Kidney (tissue), 14 donors: Measurements from ENCODE around the gene BCL2L15. TPM values are rescaled to one million over a fixed set of nuclear protein-coding genes. Genes with fewer than 3 reads are reported as not detected.

Source experiments
- DNase-seq, 5 donors: peaks; one replicate each; pipeline ENCODE4 v3.0.0-alpha.2; 2013 to 2020
- FAIRE-seq: peaks from 2 replicates; lab custom pipeline; 2012; peaks lifted over from hg19 to GRCh38; lab: Jason Lieb, UNC
- H3K27ac ChIP-seq, 2 donors: one replicate each; pipeline ENCODE4 v1.7.0; 2013; ENCODE audit warnings: low read depth in 2 of 2, low read length in 2 of 2, inconsistent platforms in 1 of 2
- H3K27me3 ChIP-seq: one replicate; pipeline ENCODE4 v1.7.1; 2013; ENCODE audit warnings: low read length, inconsistent platforms; ENCODE audit not compliant: control insufficient read depth, insufficient read depth
- H3K36me3 ChIP-seq, 3 donors: one replicate each; pipeline versions ENCODE4 v1.7.0 to v1.7.1; 2013; ENCODE audit warnings: low read length in 3 of 3, control low read depth in 1 of 3, inconsistent platforms in 1 of 3; ENCODE audit not compliant: insufficient read depth in 3 of 3, control insufficient read depth in 2 of 3
- H3K4me1 ChIP-seq, 3 donors: one replicate each; pipeline versions ENCODE4 v1.7.0 to v1.7.1; 2013; ENCODE audit warnings: low read length in 3 of 3, inconsistent platforms in 1 of 3, low read depth in 1 of 3; ENCODE audit not compliant: control insufficient read depth in 2 of 3, insufficient read depth in 2 of 3
- H3K4me3 ChIP-seq, 3 donors: one replicate each; pipeline versions ENCODE4 v1.7.0 to v1.8.1; 2013; ENCODE audit warnings: low read length in 3 of 3, control low read depth in 1 of 3, inconsistent platforms in 1 of 3
- H3K9ac ChIP-seq, 3 donors: one replicate each; pipeline versions ENCODE4 v1.7.0 to v1.7.1; 2013; ENCODE audit warnings: low read length in 3 of 3, control low read depth in 1 of 3, inconsistent platforms in 1 of 3
- H3K9me3 ChIP-seq, 3 donors: one replicate each; pipeline versions ENCODE4 v1.7.0 to v1.7.1; 2013; ENCODE audit warnings: low read length in 3 of 3, control low read depth in 1 of 3, inconsistent platforms in 1 of 3; ENCODE audit not compliant: control insufficient read depth in 2 of 3, insufficient read depth in 1 of 3
- CTCF ChIP-seq: IDR thresholded peaks from 3 replicates; pipeline ENCODE4 v1.5.1; 2012; ENCODE audit warnings: mild to moderate bottlenecking, moderate library complexity, borderline replicate concordance; ENCODE audit not compliant: insufficient read depth; ENCODE audit errors: extremely low read depth
- intact Hi-C: fragments of 100-400 bp; cut with DNase I; formaldehyde crosslinking; loops from one replicate; pipeline ENCODE4 v1.11.1; 2022
- polyA plus RNA-seq: library from polyadenylated mRNA; stranded (reverse); fragments of 350-450 nt; fragmentation: Illumina TruSeq; extraction: RNeasy Lipid Tissue Mini Kit (QIAGEN cat#74804); gene quantifications from one replicate; pipeline ENCODE4 v1.2.3, GENCODE V29; 2014; ENCODE audit warnings: low read depth, low replicate concordance; ENCODE audit not compliant: insufficient read depth
- total RNA-seq: library from RNA; stranded (reverse); fragmentation: NEBNext Ultra II Directional; extraction: Animal tissue kit (Norgen Biotek cat#: 25700); gene quantifications from one replicate; pipeline ENCODE4 v1.2.1, GENCODE V29; 2021
- donor health status: control.
- donor health status: control.
- donor health status: control.
- donor health status: control.
- donor health status: control.
- donor health status: DM: yes; HTN: yes; CAD: no.
- donor health status: Normal renal cell carcinoma (clear cell type).

BCL2L15 gene
- total and polyA plus RNA-seq, 2 donors from 2014 or later: 2.2 to 34.3 TPM

- FAIRE-seq (no peak), DNase-seq (no peak)
- Histone ChIP-seq H3K9me3 (no peaks in the 10 kb centered on the region), H3K4me3 (no peak overlapping the region), H3K9ac (no peak overlapping the region), H3K4me1 (no peaks in the 10 kb centered on the region), H3K36me3 (no peaks in the 10 kb centered on the region), H3K27ac (no peak overlapping the region), H3K27me3 (no peaks in the 10 kb centered on the region)
- intact Hi-C loops: no loop called here
- no peak for TF ChIP-seq CTCF
Observed at GRCh38 chr1:113859478-113860175, 27.8 kb downstream of the BCL2L15 start.

- H3K9ac ChIP-seq: no peak overlapping the region
- H3K27ac ChIP-seq: no peak overlapping the region
- no peak for TF ChIP-seq CTCF
- H3K4me1 ChIP-seq: no peaks in the 10 kb centered on the region
- H3K4me3 ChIP-seq: no peak overlapping the region
- no peaks in the 10 kb centered on the region for H3K9me3 ChIP-seq
- FAIRE-seq: no peak
- intact Hi-C loops: no loop called here
- DNase-seq: no peak
- H3K36me3 ChIP-seq: no peaks in the 10 kb centered on the region
- no peaks in the 10 kb centered on the region for H3K27me3 ChIP-seq
Observed at GRCh38 chr1:113858982-113859381, 28.4 kb downstream of the BCL2L15 start.

GRCh38 chr1:113858418-113858817 lies 29.0 kb downstream of the BCL2L15 start:
- no peak for FAIRE-seq

More at GRCh38 chr1:113858418-113858817, 29.0 kb downstream of the BCL2L15 start:
- no peaks in the 10 kb centered on the region for H3K36me3 ChIP-seq
- no peak overlapping the region for H3K9ac ChIP-seq
- no peak overlapping the region for H3K4me3 ChIP-seq
- DNase-seq: no peak
- H3K27me3 ChIP-seq: no peaks in the 10 kb centered on the region
- TF ChIP-seq CTCF: no peak
- intact Hi-C loops: no loop called here
- no peaks in the 10 kb centered on the region for H3K4me1 ChIP-seq
- no peak overlapping the region for H3K27ac ChIP-seq
- no peaks in the 10 kb centered on the region for H3K9me3 ChIP-seq
